ENCODE data around the gene ATP11A. TPM values are rescaled to one million over a fixed set of nuclear protein-coding genes. Genes with fewer than 3 reads are reported as not detected.

Gene ATP11A
- total RNA-seq, 3 donors from 2014 or later, result 15.5 to 28.7 (median 19.4) TPM

- TF ChIP-seq CTCF (IDR thresholded peaks at IDR 0.05), result no peak
- Histone ChIP-seq H3K36me3 (ENCODE audit: low read depth) (no peaks in the 10 kb centered on the region), H3K9me3 (peaks cover 3% of the 10 kb centered on the region), H3K4me1 (ENCODE audit: low read depth) (no peaks in the 10 kb centered on the region), H3K4me3 (no peak overlapping the region)
- no peak for DNase-seq
- intact Hi-C loops (cut with DNase I, micrococcal nuclease), result no loop called here
- no peak for ATAC-seq
Measured at GRCh38 chr13:112907286-112907685, 217.4 kb downstream of the ATP11A start.

- H3K4me3 ChIP-seq, result no peak overlapping the region
- no peak for DNase-seq
- intact Hi-C loops (cut with DNase I, micrococcal nuclease), result no loop called here
- no peak for ATAC-seq
- TF ChIP-seq CTCF (IDR thresholded peaks at IDR 0.05), result no peak
- H3K4me1 ChIP-seq (ENCODE audit: low read depth), result no peaks in the 10 kb centered on the region
- no peaks in the 10 kb centered on the region for H3K36me3 ChIP-seq (ENCODE audit: low read depth)
- H3K9me3 ChIP-seq, result peaks cover 3% of the 10 kb centered on the region
Measured at GRCh38 chr13:112907871-112908331, 218.1 kb downstream of the ATP11A start.

DNA sequence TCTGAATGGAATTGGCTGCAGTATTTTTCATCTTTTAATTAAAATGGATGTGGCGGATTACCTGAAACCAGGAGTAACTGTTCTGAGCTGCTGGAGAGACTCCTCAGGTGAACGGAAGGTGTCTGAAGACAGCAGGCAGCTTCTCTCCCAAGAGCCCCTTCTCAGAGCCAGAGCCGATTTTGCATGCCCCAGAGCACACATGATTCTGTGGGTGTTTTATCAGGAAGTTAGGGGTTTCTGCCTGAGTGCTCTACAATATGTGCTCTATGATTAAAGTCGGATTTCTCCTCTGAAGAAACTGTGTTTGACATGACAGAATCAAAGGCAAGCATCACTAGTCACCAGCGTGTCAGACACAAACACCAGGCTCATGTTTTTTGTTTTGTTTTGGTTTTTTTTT lies 218.5 kb downstream of the ATP11A start:
- no peak for ATAC-seq

GRCh38 chr13:112910016-112910415 lies 220.2 kb downstream of the ATP11A start:
- Histone ChIP-seq H3K36me3 (ENCODE audit: low read depth) (no peaks in the 10 kb centered on the region), H3K4me3 (no peak overlapping the region), H3K4me1 (ENCODE audit: low read depth) (no peaks in the 10 kb centered on the region), H3K9me3 (peaks cover 3% of the 10 kb centered on the region)
- intact Hi-C loops (cut with DNase I, micrococcal nuclease), result no loop called here
- no peak for TF ChIP-seq CTCF (IDR thresholded peaks at IDR 0.05)
- ATAC-seq (no peak), DNase-seq (no peak)

More for the DNA sequence above, 218.5 kb downstream of the ATP11A start:
- Histone ChIP-seq H3K4me3 (no peak overlapping the region), H3K4me1 (ENCODE audit: low read depth) (no peaks in the 10 kb centered on the region), H3K36me3 (ENCODE audit: low read depth) (no peaks in the 10 kb centered on the region), H3K9me3 (peaks cover 3% of the 10 kb centered on the region)
- intact Hi-C loops (cut with DNase I, micrococcal nuclease), result no loop called here
- no peak for DNase-seq
- TF ChIP-seq CTCF (IDR thresholded peaks at IDR 0.05), result no peak

- H3K9me3 ChIP-seq, result no peaks in the 10 kb centered on the region
- no peak for ATAC-seq
- H3K36me3 ChIP-seq (ENCODE audit: low read depth), result no peaks in the 10 kb centered on the region
- DNase-seq, result no peak
- H3K4me3 ChIP-seq, result no peak overlapping the region
- intact Hi-C loops (cut with DNase I, micrococcal nuclease), result no loop called here
- no peak for TF ChIP-seq CTCF (IDR thresholded peaks at IDR 0.05)
- no peaks in the 10 kb centered on the region for H3K4me1 ChIP-seq (ENCODE audit: low read depth)
Measured at GRCh38 chr13:112910616-112911280, 220.9 kb downstream of the ATP11A start.

Data from mucosa of descending colon (tissue), 3 donors.